ENCODE data around the gene OTUD7B. TPM values are rescaled to one million over a fixed set of nuclear protein-coding genes. Genes with fewer than 3 reads are reported as not detected.

OTUD7B gene
- total and polyA plus RNA-seq, 9 of the 15 experiments (the other 6 are each of a cell fraction or from before 2014, with no cell fraction given), result 0.96 to 18.8 (median 7.4) TPM

- TF ChIP-seq SRSF3 (IDR thresholded peaks at IDR 0.05; ENCODE audit: insufficient read depth, low read length) (no peak), CREB3L1 (IDR thresholded peaks at IDR 0.05; ENCODE audit: borderline replicate concordance, low read depth) (peak; percentile 31), AFF1 (IDR thresholded peaks at IDR 0.05; ENCODE audit: low read depth in 1 of 2, partially characterized antibody in 2 of 2) (peak; percentile 38 to 48), ARID3A (IDR thresholded peaks at IDR 0.05; ENCODE audit: borderline replicate concordance, low read depth, low read length) (no peak), ZNF584 (CRISPR knock-in tag; IDR thresholded peaks at IDR 0.05; ENCODE audit: low read depth) (0 out of 2 replicates have a peak, but pooled peaks have one; percentile 70), ELF1 (tag; IDR thresholded peaks at IDR 0.05) (no peak), TAF1 (IDR thresholded peaks at IDR 0.05; ENCODE audit: control insufficient read depth, extremely low read depth, insufficient read depth, low read length, severe bottlenecking) (peak; percentile 44), ETS2 (tag; IDR thresholded peaks at IDR 0.05; ENCODE audit: borderline replicate concordance, poor library complexity, severe bottlenecking) (no peak), ZKSCAN3 (CRISPR knock-in tag; IDR thresholded peaks at IDR 0.05) (no peak), MAZ (CRISPR knock-in tag; conservative IDR thresholded peaks at IDR 0.05 in 1 of 2, IDR thresholded peaks at IDR 0.05 in 1 of 2) (peak; percentile 11 to 32; a peak in 1 of 4 replicates), CBX2 (IDR thresholded peaks at IDR 0.05; ENCODE audit: insufficient read depth, low read length, poor library complexity, severe bottlenecking) (no peak), GABPB2 (CRISPR knock-in tag; conservative IDR thresholded peaks at IDR 0.05) (no peak), EGR1 (conservative IDR thresholded peaks at IDR 0.05) (0 out of 2 replicates have a peak, but pooled peaks have one; percentile 23), MAFF (IDR thresholded peaks at IDR 0.05; ENCODE audit: low read length) (0 out of 2 replicates have a peak, but pooled peaks have one; percentile 6), BCL6 (CRISPR knock-in tag; IDR thresholded peaks at IDR 0.05) (no peak), IFI16 (CRISPR knock-in tag; IDR thresholded peaks at IDR 0.05) (no peak), PURB (CRISPR knock-in tag; IDR thresholded peaks at IDR 0.05; ENCODE audit: low read depth) (no peak), ZNF124 (CRISPR knock-in tag; IDR thresholded peaks at IDR 0.05) (no peak), POLR3A (IDR thresholded peaks at IDR 0.05; ENCODE audit: borderline replicate concordance, extremely low read depth, insufficient read depth, insufficient read length) (no peak)
Observed at GRCh38 chr1:149888247-149888998, 122.1 kb downstream of the OTUD7B start (continued).

Data from K562 (cell line).